ENCODE measurements around the gene ITFG1.
A peak's percentile ranks its signal among the peaks of the same experiment; 100 is the strongest.

Gene ITFG1

DNA sequence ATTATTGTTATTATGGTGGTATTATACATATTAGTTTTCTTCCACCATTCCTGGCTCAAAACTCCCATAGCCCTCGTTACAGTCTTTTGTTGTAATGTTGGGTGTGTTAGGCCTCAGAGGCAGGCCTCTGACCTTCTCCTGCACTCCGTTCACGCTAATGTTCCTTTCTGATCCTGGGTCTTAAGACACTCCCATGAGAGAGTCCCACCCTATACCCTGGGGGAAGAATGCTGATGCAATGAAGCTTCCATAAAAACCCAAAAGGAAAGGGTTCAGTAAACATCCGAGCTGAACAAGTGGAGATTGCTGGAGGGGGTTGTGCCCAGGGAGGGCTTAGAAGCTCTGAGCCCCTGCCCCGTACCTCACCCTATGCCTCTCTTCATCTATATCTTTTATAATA, 175.9 kb downstream of the ITFG1 start:
- H3K4me3 ChIP-seq (ENCODE audit: low read depth, low read length): no peak overlapping the region
- TF ChIP-seq, protein P1, sequence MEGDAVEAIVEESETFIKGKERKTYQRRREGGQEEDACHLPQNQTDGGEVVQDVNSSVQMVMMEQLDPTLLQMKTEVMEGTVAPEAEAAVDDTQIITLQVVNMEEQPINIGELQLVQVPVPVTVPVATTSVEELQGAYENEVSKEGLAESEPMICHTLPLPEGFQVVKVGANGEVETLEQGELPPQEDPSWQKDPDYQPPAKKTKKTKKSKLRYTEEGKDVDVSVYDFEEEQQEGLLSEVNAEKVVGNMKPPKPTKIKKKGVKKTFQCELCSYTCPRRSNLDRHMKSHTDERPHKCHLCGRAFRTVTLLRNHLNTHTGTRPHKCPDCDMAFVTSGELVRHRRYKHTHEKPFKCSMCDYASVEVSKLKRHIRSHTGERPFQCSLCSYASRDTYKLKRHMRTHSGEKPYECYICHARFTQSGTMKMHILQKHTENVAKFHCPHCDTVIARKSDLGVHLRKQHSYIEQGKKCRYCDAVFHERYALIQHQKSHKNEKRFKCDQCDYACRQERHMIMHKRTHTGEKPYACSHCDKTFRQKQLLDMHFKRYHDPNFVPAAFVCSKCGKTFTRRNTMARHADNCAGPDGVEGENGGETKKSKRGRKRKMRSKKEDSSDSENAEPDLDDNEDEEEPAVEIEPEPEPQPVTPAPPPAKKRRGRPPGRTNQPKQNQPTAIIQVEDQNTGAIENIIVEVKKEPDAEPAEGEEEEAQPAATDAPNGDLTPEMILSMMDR (IDR thresholded peaks at IDR 0.05; ENCODE audit: insufficient read depth, low read depth, low read length, missing control alignments): no peak
- DNase-seq (ENCODE audit: low read depth): no peak

DNA sequence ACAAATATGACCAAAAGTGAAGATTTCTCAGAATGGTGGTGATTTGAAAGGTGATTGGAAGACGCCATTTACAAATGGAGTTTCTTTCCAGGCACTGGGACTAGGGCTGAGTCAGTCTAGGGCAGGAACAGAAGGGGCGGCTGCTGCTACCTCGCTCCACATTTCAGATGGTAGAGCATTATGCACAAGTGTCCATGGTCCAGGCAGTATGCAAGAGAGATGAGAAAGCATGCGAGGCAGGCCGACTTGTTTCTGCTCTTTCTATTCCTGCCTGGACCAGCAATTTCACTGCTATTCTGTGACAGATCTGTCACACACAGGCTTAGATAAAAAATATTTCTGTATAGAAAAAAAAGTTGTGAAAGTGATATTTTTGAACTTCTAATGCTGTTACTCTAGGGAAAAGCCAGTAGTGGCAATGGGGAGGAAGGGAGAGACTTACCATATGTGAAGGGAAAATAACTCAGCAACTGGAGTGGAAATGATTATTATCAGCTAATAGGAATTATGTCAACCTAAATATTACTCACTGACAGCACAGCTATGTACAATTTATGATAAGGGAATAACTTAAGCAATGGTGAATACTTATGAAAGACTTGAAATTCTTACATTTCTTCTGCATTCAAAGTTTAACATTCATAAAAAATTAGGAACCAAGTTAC, 182.4 kb downstream of the ITFG1 start:
- TF ChIP-seq, protein P1 (IDR thresholded peaks at IDR 0.05; ENCODE audit: insufficient read depth, low read depth, low read length, missing control alignments): no peak
- no peak for DNase-seq (ENCODE audit: low read depth)
- no peak overlapping the region for H3K4me3 ChIP-seq (ENCODE audit: low read depth, low read length)

DNA sequence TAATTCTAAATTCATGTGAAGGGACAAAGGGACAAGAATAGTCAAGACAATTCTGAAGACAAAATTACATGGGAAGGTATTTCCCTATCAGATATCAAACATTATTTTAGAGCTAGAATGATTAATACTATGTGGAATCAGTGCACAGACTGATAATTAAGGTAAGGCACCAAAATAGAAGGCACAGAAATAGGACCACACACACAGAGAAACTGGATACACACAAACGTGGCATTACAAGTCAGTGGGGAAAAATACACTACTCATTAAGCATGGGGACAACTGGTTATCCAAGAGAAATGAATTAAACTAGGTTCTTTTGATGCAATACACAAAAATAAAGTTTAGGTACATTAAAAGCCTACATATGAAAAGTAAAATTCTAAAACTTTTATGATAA, 184.3 kb downstream of the ITFG1 start:
- no peak for DNase-seq (ENCODE audit: low read depth)
- TF ChIP-seq, protein P1 (IDR thresholded peaks at IDR 0.05; ENCODE audit: insufficient read depth, low read depth, low read length, missing control alignments): no peak
- no peak overlapping the region for H3K4me3 ChIP-seq (ENCODE audit: low read depth, low read length)

DNA sequence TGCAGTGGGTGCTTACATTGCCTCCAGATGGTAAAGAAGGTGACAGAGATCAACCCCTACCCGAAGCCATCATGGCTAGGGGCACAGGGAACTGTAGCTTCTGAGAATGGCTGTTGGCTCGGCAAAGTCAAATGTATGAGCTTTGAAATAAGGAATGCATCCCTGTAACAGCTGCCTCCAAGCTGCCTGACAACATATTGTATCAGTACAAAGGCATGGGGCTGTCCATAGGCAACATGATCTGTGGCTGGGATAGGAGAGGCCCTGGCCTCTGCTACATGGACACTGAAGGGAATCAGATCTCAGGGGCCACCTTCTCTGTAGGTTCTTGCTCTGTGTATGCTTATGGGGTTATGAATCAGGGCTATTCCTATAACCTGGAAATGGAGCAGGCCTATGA, 197.9 kb downstream of the ITFG1 start:
- TF ChIP-seq, protein P1 (IDR thresholded peaks at IDR 0.05; ENCODE audit: insufficient read depth, low read depth, low read length, missing control alignments): no peak
- DNase-seq (ENCODE audit: low read depth): no peak
- H3K4me3 ChIP-seq (ENCODE audit: low read depth, low read length): no peak overlapping the region

DNA sequence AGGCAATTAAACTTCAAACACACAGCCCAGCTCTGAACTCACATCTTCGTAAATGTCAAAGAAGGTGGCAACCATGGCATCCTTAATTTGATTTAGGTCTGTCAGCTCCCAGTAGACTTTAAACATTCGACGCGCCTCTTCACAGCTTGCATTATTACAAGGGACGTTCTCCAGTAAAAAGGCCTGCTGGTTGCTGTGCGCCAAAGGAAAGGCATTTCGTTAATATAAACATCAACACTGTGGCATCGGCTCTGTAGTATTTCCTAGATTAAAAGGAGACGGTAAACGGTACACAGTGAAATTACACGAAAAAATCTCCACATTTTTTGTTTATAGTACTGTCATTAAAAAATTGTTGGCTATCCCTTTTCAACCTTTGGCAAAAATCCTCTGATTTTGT, 200.4 kb downstream of the ITFG1 start:
- no peak for DNase-seq (ENCODE audit: low read depth)
- TF ChIP-seq, protein P1 (IDR thresholded peaks at IDR 0.05; ENCODE audit: insufficient read depth, low read depth, low read length, missing control alignments): no peak

DNA sequence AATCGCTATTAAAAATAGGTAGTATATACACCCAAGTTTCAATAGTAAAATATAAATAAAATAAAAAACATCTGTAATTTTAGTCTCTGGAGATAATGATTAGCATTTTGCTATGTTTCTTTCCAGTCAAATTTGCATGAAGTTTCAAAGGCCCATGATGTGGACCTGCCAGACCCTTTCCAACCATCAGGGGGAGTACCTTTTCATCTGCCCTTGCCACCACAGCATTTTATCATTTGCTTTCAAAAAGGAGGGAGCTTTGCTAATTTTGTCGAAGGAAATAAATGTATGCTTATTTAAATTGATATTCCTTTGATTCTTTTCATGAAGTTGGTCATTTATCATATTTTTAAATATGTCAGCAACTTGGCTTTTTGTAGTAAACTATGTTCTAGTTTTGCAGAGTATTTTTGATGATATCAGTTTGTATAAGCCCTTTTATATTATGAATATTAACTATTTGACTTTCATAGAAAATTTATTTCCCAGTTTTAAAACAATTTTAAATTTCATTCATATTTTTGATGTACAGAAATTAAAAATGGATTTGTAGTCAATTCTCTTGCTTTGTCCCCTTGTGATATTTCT, 201.9 kb downstream of the ITFG1 start:
- TF ChIP-seq, protein P1 (IDR thresholded peaks at IDR 0.05; ENCODE audit: insufficient read depth, low read depth, low read length, missing control alignments): peak; percentile 62
- peak; percentile 51 for DNase-seq (ENCODE audit: low read depth)
- H3K4me3 ChIP-seq (ENCODE audit: low read depth, low read length): no peak overlapping the region

More for the DNA sequence above, 200.4 kb downstream of the ITFG1 start:
- H3K4me3 ChIP-seq (ENCODE audit: low read depth, low read length): no peak overlapping the region

DNA sequence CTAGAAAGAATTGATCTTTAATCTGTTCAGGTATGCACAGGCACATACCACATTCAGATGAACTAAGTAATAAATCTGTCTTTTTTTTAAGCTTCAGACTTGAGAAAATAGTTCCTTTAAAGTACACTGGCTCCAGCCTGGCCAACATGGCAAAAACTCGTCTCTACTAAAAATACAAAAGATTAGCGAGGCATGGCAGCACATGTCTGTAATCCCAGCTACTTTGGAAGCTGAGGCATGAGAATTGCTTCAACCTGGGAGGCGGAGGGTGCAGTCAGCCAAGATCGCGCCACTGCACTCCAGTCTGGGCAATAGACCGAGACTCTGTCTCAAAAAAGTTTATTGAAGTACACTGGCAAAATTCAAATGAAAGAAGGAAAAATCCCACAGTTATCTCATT, 206.1 kb downstream of the ITFG1 start:
- TF ChIP-seq, protein P1 (IDR thresholded peaks at IDR 0.05; ENCODE audit: insufficient read depth, low read depth, low read length, missing control alignments): no peak
- DNase-seq (ENCODE audit: low read depth): no peak
- H3K4me3 ChIP-seq (ENCODE audit: low read depth, low read length): no peak overlapping the region

Measured in GM12865 (cell line).